Measurements from ENCODE around the gene MEG3.

DNA sequence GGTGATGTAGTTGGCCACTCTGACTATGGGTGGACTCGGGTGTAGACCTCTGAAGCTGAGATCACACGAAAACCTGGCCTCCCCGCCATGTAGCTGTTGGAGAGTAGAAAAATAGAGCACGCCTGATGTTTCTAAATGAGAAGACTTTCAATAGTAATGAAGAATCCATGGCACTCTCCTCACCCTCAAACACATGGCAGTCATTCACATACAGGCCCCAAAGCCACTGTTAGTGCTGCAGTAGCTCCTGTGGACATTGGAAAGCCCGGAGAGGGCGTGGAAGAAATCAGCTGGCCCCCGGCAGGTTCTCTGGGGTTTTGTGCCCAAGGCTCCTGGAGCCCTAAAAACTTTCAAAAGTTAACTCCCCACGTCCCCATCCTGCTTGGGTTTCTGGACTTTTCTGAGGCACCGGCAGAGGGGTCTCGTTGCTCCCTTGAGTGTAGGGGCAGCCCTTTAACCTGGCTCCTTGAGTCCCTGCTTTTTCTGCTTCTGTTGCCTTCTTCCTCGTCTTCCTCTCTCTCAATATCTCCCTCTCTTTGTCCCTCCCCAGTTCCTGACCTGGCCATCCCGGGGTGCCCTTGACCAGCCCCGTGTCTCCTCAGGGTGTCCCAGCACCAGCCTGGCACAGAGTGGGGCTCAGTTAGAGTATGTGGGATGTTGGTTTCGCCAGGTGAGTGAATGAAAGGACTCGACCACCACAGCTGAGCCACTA is 8.3 kb downstream of the MEG3 start:
- TF ChIP-seq CTCF (IDR thresholded peaks at IDR 0.05) (no peak), POLR2A (IDR thresholded peaks at IDR 0.05) (no peak), EP300 (IDR thresholded peaks at IDR 0.05) (no peak)

Data from tibial nerve (tissue), 4 donors.